Endothelial cell of umbilical vein (primary cell): ENCODE results near the gene C1GALT1C1. TPM values are rescaled to one million over a fixed set of nuclear protein-coding genes. Genes with fewer than 3 reads are reported as not detected.

Source experiments
- BruUV-seq: library from RNA; stranded (reverse); fragments of 400-500 nt; replicated peaks from 2 replicates; lab custom pipeline; 2021; lab: Mats Ljungman, UMichigan
- CTCF ChIA-PET: fragments of 300-600, 350-600 bp; sonication (Branson Sonifier 250); formaldehyde crosslinking; loops from one replicate; lab custom pipeline; 2021; ENCODE audit warnings: antibody characterized with exemption, inconsistent platforms; lab: Charles Lee
- POLR2A ChIA-PET: fragments of 300-600, 350-600 bp; sonication (Branson Sonifier 250); formaldehyde crosslinking; loops from one replicate; lab custom pipeline; 2021; ENCODE audit warnings: antibody characterized with exemption, inconsistent platforms; lab: Charles Lee
- DNase-seq: peaks from one replicate; pipeline ENCODE4 v3.0.0-alpha.2; 2011; ENCODE audit warnings: low read depth, low spot score
- FAIRE-seq: peaks from 2 replicates; lab custom pipeline; 2011; peaks lifted over from hg19 to GRCh38; lab: Jason Lieb, UNC
- H2AFZ ChIP-seq: 2 replicates; pipeline ENCODE4 v1.6.0; 2012; ENCODE audit warnings: low read depth, low read length, control low read depth, inconsistent platforms
- H3K27ac ChIP-seq: 2 replicates; pipeline ENCODE4 v1.5.1; 2011; ENCODE audit warnings: low read depth, mild to moderate bottlenecking, control low read depth, low read length, moderate library complexity; ENCODE audit not compliant: insufficient read depth
- H3K27me3 ChIP-seq, 2 experiments: 2 replicates each; pipeline versions ENCODE4 v1.6.0 to v1.6.1; 2011; ENCODE audit warnings: low read length in 2 of 2, mixed read lengths in 1 of 2; ENCODE audit not compliant: control insufficient read depth in 2 of 2, insufficient read depth in 2 of 2
- H3K36me3 ChIP-seq, 2 experiments: 2 replicates in 1 of 2; 3 replicates in 1 of 2; pipeline ENCODE4 v1.5.1; 2011; ENCODE audit warnings: low read length in 2 of 2, mild to moderate bottlenecking in 1 of 2, moderate library complexity in 1 of 2; ENCODE audit not compliant: control insufficient read depth in 2 of 2, insufficient read depth in 2 of 2; ENCODE audit errors: extremely low read depth in 1 of 2
- H3K4me1 ChIP-seq: 3 replicates; pipeline ENCODE4 v1.5.1; 2011; ENCODE audit warnings: mild to moderate bottlenecking, low read length; ENCODE audit not compliant: control insufficient read depth, insufficient read depth; ENCODE audit errors: extremely low read depth
- H3K4me2 ChIP-seq: 2 replicates; pipeline ENCODE4 v1.6.1; 2011; ENCODE audit warnings: low read length, control low read depth, mixed read lengths; ENCODE audit not compliant: insufficient read depth
- H3K4me3 ChIP-seq, 3 experiments: fragments of 200-600 bp in 1 of 3; sonication (generic), shearing (Covaris generic) in 1 of 3; replicated peaks in 1 of 3; 2 replicates each; pipeline ENCODE4 v1.5.1; 2011 to 2016; ENCODE audit warnings: control low read depth in 3 of 3, low read length in 3 of 3, mild to moderate bottlenecking in 2 of 3, inconsistent platforms in 1 of 3, low read depth in 1 of 3, moderate library complexity in 1 of 3; ENCODE audit not compliant: insufficient read depth in 1 of 3
- H3K79me2 ChIP-seq: 2 replicates; pipeline ENCODE4 v1.6.0; 2012; ENCODE audit warnings: low read length, inconsistent platforms; ENCODE audit not compliant: control insufficient read depth, insufficient read depth
- H3K9ac ChIP-seq: replicated peaks from 2 replicates; pipeline ENCODE3; 2011; ENCODE audit warnings: low read length, control low read depth; ENCODE audit not compliant: insufficient read depth; ENCODE audit errors: extremely low read depth
- H3K9me1 ChIP-seq: replicated peaks from 3 replicates; pipeline ENCODE4 v1.6.0; 2011; ENCODE audit warnings: mild to moderate bottlenecking, low read length; ENCODE audit not compliant: control insufficient read depth, insufficient read depth; ENCODE audit errors: extremely low read depth
- H3K9me3 ChIP-seq: replicated peaks from 2 replicates; pipeline ENCODE4 v1.5.1; 2012; ENCODE audit warnings: low read length, inconsistent platforms; ENCODE audit not compliant: control insufficient read depth, insufficient read depth
- H4K20me1 ChIP-seq: replicated peaks from 2 replicates; pipeline ENCODE3; 2011; ENCODE audit warnings: mild to moderate bottlenecking, low read length; ENCODE audit not compliant: control insufficient read depth, insufficient read depth; ENCODE audit errors: extremely low read depth
- EZH2 ChIP-seq: IDR thresholded peaks from 2 replicates; pipeline ENCODE4 v1.6.1; 2012; ENCODE audit warnings: borderline replicate concordance, low read depth, mild to moderate bottlenecking, moderate library complexity, low read length, inconsistent platforms; ENCODE audit not compliant: severe bottlenecking
- FOS ChIP-seq: IDR thresholded peaks from 2 replicates; pipeline ENCODE4 v1.6.1; 2011; ENCODE audit warnings: mild to moderate bottlenecking, low read length, moderate library complexity, borderline replicate concordance; ENCODE audit not compliant: insufficient read depth
- GATA2 ChIP-seq: IDR thresholded peaks from 2 replicates; pipeline ENCODE4 v1.7.0; 2011; ENCODE audit warnings: low read depth, mild to moderate bottlenecking, moderate library complexity, mixed read lengths, low read length; ENCODE audit not compliant: insufficient read length, insufficient read depth
- JUN ChIP-seq: IDR thresholded peaks from 2 replicates; pipeline ENCODE4 v1.6.1; 2011; ENCODE audit warnings: borderline replicate concordance, low read depth; ENCODE audit not compliant: insufficient read length, insufficient read depth
- MYC ChIP-seq: IDR thresholded peaks from one replicate; pipeline ENCODE4 v1.6.1; 2011; ENCODE audit warnings: mild to moderate bottlenecking, low read depth, low read length
- POLR2A ChIP-seq: IDR thresholded peaks from 2 replicates; pipeline ENCODE4 v1.6.1; 2012; ENCODE audit warnings: low read depth, mild to moderate bottlenecking, control low read depth, low read length
- POLR2AphosphoS5 ChIP-seq: IDR thresholded peaks from 2 replicates; pipeline ENCODE4 v1.6.1; 2012; ENCODE audit warnings: low read depth, mild to moderate bottlenecking, control low read depth, low read length, moderate library complexity; ENCODE audit not compliant: insufficient read depth
- dilution Hi-C: fragments of 300-500 bp; cut with MboI; formaldehyde crosslinking; loops from one replicate; pipeline ENCODE4 v1.15.0; 2019; ENCODE audit warnings: low sequenced_read_pairs; ENCODE audit not compliant: extremely low pct_ligation_motif_present
- intact Hi-C: fragments of 100-400 bp; cut with micrococcal nuclease; formaldehyde crosslinking; loops from one replicate; pipeline ENCODE4 v1.10.0; 2022
- polyA plus RNA-seq, 4 experiments: library from polyadenylated mRNA; depleted of rRNA in 3 of 4; stranded (reverse) in 3 of 4; unstranded in 1 of 4; fragments of >200 nt; gene quantifications; 2 replicates each; pipeline versions ENCODE4 v1.2.1 to v1.2.3, GENCODE V29; 2011 to 2012; ENCODE audit warnings: missing spikeins in 1 of 4
- total RNA-seq: library from RNA; stranded (reverse); gene quantifications from 2 replicates; pipeline ENCODE4 v1.2.3, GENCODE V29; 2021
- TF ChIP-seq, protein P1 (sequence below), 2 donors: IDR thresholded peaks; 1 replicate in 1 of 2; 2 replicates in 1 of 2; pipeline ENCODE4 v1.5.1; 2011; ENCODE audit warnings: low read length in 2 of 2, mild to moderate bottlenecking in 2 of 2, moderate library complexity in 2 of 2, control low read depth in 1 of 2, inconsistent platforms in 1 of 2, low read depth in 1 of 2; ENCODE audit not compliant: insufficient read depth in 1 of 2; ENCODE audit errors: extremely low read depth in 1 of 2

The C1GALT1C1 gene
- total and polyA plus RNA-seq, 2 donors (not counting 3 experiments of a cell fraction or from before 2014, with no cell fraction given) = 28.6 to 32.9 TPM

DNA sequence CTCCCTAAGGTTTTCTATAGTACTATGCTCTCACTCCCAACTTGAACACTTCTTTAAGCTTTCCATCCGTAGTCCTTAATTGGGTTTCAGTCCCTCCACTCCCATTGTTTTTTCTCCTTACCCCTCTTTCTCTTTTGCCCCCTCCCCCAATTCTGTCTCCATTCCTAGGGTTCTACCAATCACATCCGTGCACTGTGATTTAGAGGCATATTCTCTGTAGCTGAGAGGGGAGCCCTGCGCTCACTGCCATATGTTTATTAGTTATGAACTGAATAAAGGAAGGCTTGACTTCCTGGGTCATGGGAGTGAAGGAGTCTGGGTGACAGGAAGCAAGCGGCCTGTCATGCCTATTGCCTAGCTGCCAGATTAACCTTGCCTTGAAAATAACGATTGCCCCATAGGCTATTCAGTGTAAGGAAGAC lies 25.5 kb downstream of the C1GALT1C1 start:
- peak; percentile 45 for DNase-seq
- TSS peak; percentile 81 for BruUV-seq
- peak overlapping the region; percentile 72 for H3K27ac ChIP-seq
- H2AFZ ChIP-seq = no peak overlapping the region
- dilution Hi-C loops (no loop called here), intact Hi-C loops (loop anchor here (2.0 to 5.0 kb wide), 4 partner anchors 26 to 166 kb away; partner anchors contain the start of gene C1GALT1C1)
- CTCF ChIA-PET = interaction anchor here (1.1 kb wide), 1 partner anchor 14 kb away, joined by 3 read pairs; no protein-coding TSS in a partner anchor
- H3K9ac ChIP-seq = peak overlapping the region; percentile 86
- H3K4me2 ChIP-seq = peak overlapping the region; percentile 94
- POLR2A ChIA-PET = interaction anchor here (0.7 to 2.0 kb wide), 5 partner anchors 10 to 68 kb away, joined by 3 to 17 read pairs (median 6); partner anchors contain the start of gene CUL4B
- no peak for FAIRE-seq
- H3K36me3 ChIP-seq = peaks cover 0 to 3% of the 10 kb centered on the region in 2 experiments
- H3K27me3 ChIP-seq = no peaks in the 10 kb centered on the region
- peaks cover 29% of the 10 kb centered on the region for H3K79me2 ChIP-seq
- no peaks in the 10 kb centered on the region for H4K20me1 ChIP-seq
- no peaks in the 10 kb centered on the region for H3K9me3 ChIP-seq
- peaks cover 10% of the 10 kb centered on the region for H3K4me1 ChIP-seq
- H3K4me3 ChIP-seq = peak overlapping the region; percentile 76 to 83 (median 79)
- TF ChIP-seq, protein P1, sequence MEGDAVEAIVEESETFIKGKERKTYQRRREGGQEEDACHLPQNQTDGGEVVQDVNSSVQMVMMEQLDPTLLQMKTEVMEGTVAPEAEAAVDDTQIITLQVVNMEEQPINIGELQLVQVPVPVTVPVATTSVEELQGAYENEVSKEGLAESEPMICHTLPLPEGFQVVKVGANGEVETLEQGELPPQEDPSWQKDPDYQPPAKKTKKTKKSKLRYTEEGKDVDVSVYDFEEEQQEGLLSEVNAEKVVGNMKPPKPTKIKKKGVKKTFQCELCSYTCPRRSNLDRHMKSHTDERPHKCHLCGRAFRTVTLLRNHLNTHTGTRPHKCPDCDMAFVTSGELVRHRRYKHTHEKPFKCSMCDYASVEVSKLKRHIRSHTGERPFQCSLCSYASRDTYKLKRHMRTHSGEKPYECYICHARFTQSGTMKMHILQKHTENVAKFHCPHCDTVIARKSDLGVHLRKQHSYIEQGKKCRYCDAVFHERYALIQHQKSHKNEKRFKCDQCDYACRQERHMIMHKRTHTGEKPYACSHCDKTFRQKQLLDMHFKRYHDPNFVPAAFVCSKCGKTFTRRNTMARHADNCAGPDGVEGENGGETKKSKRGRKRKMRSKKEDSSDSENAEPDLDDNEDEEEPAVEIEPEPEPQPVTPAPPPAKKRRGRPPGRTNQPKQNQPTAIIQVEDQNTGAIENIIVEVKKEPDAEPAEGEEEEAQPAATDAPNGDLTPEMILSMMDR (IDR thresholded peaks at IDR 0.05; ENCODE audit: extremely low read depth in 1 of 2, insufficient read depth in 1 of 2, low read depth in 1 of 2, low read length in 2 of 2) = no peak
- peak; percentile 2 for TF ChIP-seq POLR2A
- H3K9me1 ChIP-seq = no peaks in the 10 kb centered on the region

- ChIA-PET CTCF (interaction anchor here (0.7 to 1.1 kb wide), 2 partner anchors 15 to 45 kb away, joined by 3 read pairs; no protein-coding TSS in a partner anchor), POLR2A (interaction anchor here (0.7 to 2.0 kb wide), 6 partner anchors 11 to 68 kb away, joined by 3 to 17 read pairs (median 5); partner anchors contain the start of genes C1GALT1C1 and CUL4B)
- peak within 1 kb of the TSS; percentile 35 for H2AFZ ChIP-seq
- no peak for TF ChIP-seq GATA2
- no peak for TF ChIP-seq JUN
- TF ChIP-seq, protein P1 (IDR thresholded peaks at IDR 0.05; ENCODE audit: extremely low read depth in 1 of 2, insufficient read depth in 1 of 2, low read depth in 1 of 2, low read length in 2 of 2) = no peak
- TF ChIP-seq FOS = no peak
- no peak for TF ChIP-seq MYC
- no peak for TF ChIP-seq EZH2
- TF ChIP-seq POLR2AphosphoS5 = peak; percentile 52
- H3K9me1 ChIP-seq = no peaks in the 10 kb centered on the region
- H3K27ac ChIP-seq = peak within 1 kb of the TSS; percentile 72
- H3K9ac ChIP-seq = peak within 1 kb of the TSS; percentile 86
- H4K20me1 ChIP-seq = no peaks in the 10 kb centered on the region
- no TSS peak for BruUV-seq
- H3K79me2 ChIP-seq = peaks cover 29% of the 10 kb centered on the region
- DNase-seq = peak; percentile 94
- no peaks in the 10 kb centered on the region for H3K27me3 ChIP-seq
- H3K4me3 ChIP-seq = peak within 1 kb of the TSS; percentile 76 to 83 (median 79)
- FAIRE-seq = peak; percentile 89
- H3K9me3 ChIP-seq = no peaks in the 10 kb centered on the region
- peaks cover 10% of the 10 kb centered on the region for H3K4me1 ChIP-seq
- intact Hi-C loops = loop anchor here (1.0 to 5.0 kb wide), 6 partner anchors 27 to 167 kb away; partner anchors contain the start of gene C1GALT1C1
- peak within 1 kb of the TSS; percentile 94 for H3K4me2 ChIP-seq
- H3K36me3 ChIP-seq = peaks cover 0 to 3% of the 10 kb centered on the region in 2 experiments
- dilution Hi-C loops = no loop called here
These were observed 26.0 kb downstream of the C1GALT1C1 start, which contains the start of gene MCTS1 for GRCh38 chrX:120603707-120604360. TSS of gene MCTS1 (plus strand) at chrX:120604101. CDS start at chrX:120604237, 136 bp downstream.
